Heart left ventricle (tissue), 16 donors: ENCODE measurements around the gene UBE2D3. TPM values are rescaled to one million over a fixed set of nuclear protein-coding genes. Genes with fewer than 3 reads are reported as not detected.
A peak's percentile ranks its signal among the peaks of the same experiment; 100 is the strongest.

Experiments used
- ATAC-seq, 4 donors: fragments of 200-7000 bp; cut with Tn5 transposase; one replicate each; pipeline ENCODE4 v1.9.1; 2020 to 2022; ENCODE audit warnings: moderate library complexity in 4 of 4, mild to moderate bottlenecking in 3 of 4, moderate number of reproducible peaks in 1 of 4
- DNase-seq, 5 donors: peaks; one replicate each; pipeline ENCODE4 v3.0.0-alpha.2; 2020
- H3K27ac ChIP-seq, 12 donors: fragments of 200-600 bp; sonication (generic) in 4 of 12; one replicate each; pipeline versions ENCODE4 v1.5.0 to v1.8.0; 2016 to 2022; ENCODE audit warnings: mild to moderate bottlenecking in 2 of 12
- H3K27me3 ChIP-seq, 9 donors: fragments of 200-600 bp; sonication (generic) in 2 of 9; one replicate each; pipeline versions ENCODE4 v1.5.1 to v1.8.0; 2016 to 2022; ENCODE audit warnings: mild to moderate bottlenecking in 3 of 9
- H3K36me3 ChIP-seq, 9 donors: fragments of 200-600 bp; sonication (generic) in 2 of 9; one replicate each; pipeline versions ENCODE4 v1.5.0 to v1.8.0; 2018 to 2022; ENCODE audit warnings: mild to moderate bottlenecking in 2 of 9
- H3K4me1 ChIP-seq, 12 donors: fragments of 200-600 bp; sonication (generic) in 4 of 12; one replicate each; pipeline versions ENCODE4 v1.5.0 to v1.8.0; 2016 to 2022; ENCODE audit warnings: mild to moderate bottlenecking in 3 of 12
- H3K4me3 ChIP-seq, 12 donors: fragments of 200-600 bp; sonication (generic) in 4 of 12; one replicate each; pipeline versions ENCODE4 v1.5.0 to v1.8.0; 2017 to 2022; ENCODE audit warnings: mild to moderate bottlenecking in 9 of 12, moderate library complexity in 4 of 12
- H3K9me3 ChIP-seq, 12 donors: fragments of 200-600 bp; sonication (generic) in 4 of 12; one replicate each; pipeline versions ENCODE4 v1.5.0 to v1.8.0; 2016 to 2022; ENCODE audit warnings: mild to moderate bottlenecking in 1 of 12
- CTCF ChIP-seq, 12 donors: fragments of 200-600 bp; sonication (generic) in 4 of 12; IDR thresholded peaks; one replicate each; pipeline versions ENCODE4 v1.5.0 to v1.8.0; 2018 to 2022; ENCODE audit warnings: antibody characterized with exemption in 12 of 12, mild to moderate bottlenecking in 5 of 12
- POLR2A ChIP-seq, 2 donors: fragments of 450-650 bp; IDR thresholded peaks; one replicate each; pipeline ENCODE4 v1.6.1; 2017; ENCODE audit warnings: antibody characterized with exemption in 2 of 2, mild to moderate bottlenecking in 2 of 2, moderate library complexity in 2 of 2
- WGBS, 4 donors: extraction: QIAGEN DNeasy Blood & Tissue Kit in 2 of 4; methylation state at CpG; one replicate each; pipeline versions ENCODE4 v1.1.5 to v1.1.7; 2013 to 2018; 5-methylcytosine and 5-hydroxymethylcytosine counted together
- intact Hi-C, 10 donors: fragments of 100-400 bp; cut with DNase I; formaldehyde crosslinking; loops; one replicate each; pipeline versions ENCODE4 v1.11.1 to v1.14.2; 2022
- polyA plus RNA-seq, 2 donors: library from polyadenylated mRNA; stranded (reverse); fragments of 200-250 nt; gene quantifications; one replicate each; pipeline ENCODE4 v1.2.3, GENCODE V29; 2013
- total RNA-seq, 9 donors: library from RNA; depleted of rRNA in 2 of 9; stranded (reverse); fragments of >200 nt in 2 of 9; fragmentation: NEBNext Ultra II Directional in 3 of 9; extraction: Animal tissue kit (Norgen Biotek cat#: 25700) in 3 of 9; gene quantifications; one replicate each; pipeline versions ENCODE4 v1.1.0 to v1.2.4, GENCODE V29; 2016 to 2023
- donor health status: ischemic (EF 13 %, LVEDD 7.1; RV severe dilation, severe dysfunction).
- donor health status: healthy with polysubstance abuse.
- donor health status: DM: no; HTN: yes; CAD: no.
- donor health status: DM: no; HTN: no; CAD: no.
- donor health status: ischemic (EF 25% LVEDD 6.9; RV normal size, moderate dysfunction).
- donor health status: ischemic (EF 25% LVEDD 5.7; RV mildly dilated, moderate dysfunction).
- donor health status: healthy.
- donor health status: DM: yes; HTN: yes; CAD: no.
- donor health status: ischemic (EF 35%, LVEDD 5.7; RV mildly dilated, moderate dysfunction).
- donor health status: nonischemic (EF 11% LVEDD 7.7; RV severe dilation, severe dysfunction).
- donor health status: DM: yes; HTN: yes; CAD: no.
- donor health status: PGD.
- donor health status: ischemic (EF 29% LVEDD 5.4; RV normal size, mild dysfunction).
- donor health status: nonischemic (EF 23%, LVEDD 6.1; RV moderate dilation, normal function).

UBE2D3 gene
- total and polyA plus RNA-seq, 11 donors: 87.4 to 381 (median 258) TPM

GRCh38 chr4:102817613-102818268 lies 9.6 kb downstream of the UBE2D3 start:
- DNase-seq: no peak
- Histone ChIP-seq H3K4me3 (peak overlapping the region in 1 of 12 donors; percentile 8), H3K27ac (peak overlapping the region in 2 of 12 donors; percentile 26 to 38), H3K36me3 (peaks cover 0 to 55% (median 17%) of the 10 kb centered on the region in 9 donors), H3K27me3 (no peaks in the 10 kb centered on the region), H3K9me3 (no peaks in the 10 kb centered on the region), H3K4me1 (peaks cover 15 to 99% (median 90%) of the 10 kb centered on the region in 12 donors)
- peak in 3 of 4 donors; percentile 11 to 23 (median 12) for ATAC-seq
- TF ChIP-seq CTCF (IDR thresholded peaks at IDR 0.05): no peak
- no peak for TF ChIP-seq POLR2A (IDR thresholded peaks at IDR 0.05)
- intact Hi-C loops: no loop called here
- WGBS, 4 donors: 40 to 50% (median 44%) methylated on average over 9 of the region's 9 CpGs

GRCh38 chr4:102817021-102817605 lies 10.2 kb downstream of the UBE2D3 start:
- Histone ChIP-seq H3K36me3 (peaks cover 0 to 58% (median 15%) of the 10 kb centered on the region in 9 donors), H3K27me3 (no peaks in the 10 kb centered on the region), H3K4me1 (peaks cover 15 to 99% (median 91%) of the 10 kb centered on the region in 12 donors), H3K4me3 (no peak overlapping the region), H3K9me3 (no peaks in the 10 kb centered on the region), H3K27ac (peak overlapping the region in 1 of 12 donors; percentile 38)
- no peak for DNase-seq
- WGBS, 4 donors: 57 to 67% (median 60%) methylated on average over 3 of the region's 3 CpGs
- intact Hi-C loops: no loop called here
- TF ChIP-seq CTCF (IDR thresholded peaks at IDR 0.05): no peak
- no peak for TF ChIP-seq POLR2A (IDR thresholded peaks at IDR 0.05)
- ATAC-seq: no peak

- intact Hi-C loops: no loop called here
- peaks cover 15 to 99% (median 91%) of the 10 kb centered on the region in 12 donors for H3K4me1 ChIP-seq
- H3K36me3 ChIP-seq: peaks cover 0 to 66% (median 13%) of the 10 kb centered on the region in 9 donors
- 55 to 72% (median 70%) methylated on average over 2 of the region's 2 CpGs for WGBS, 4 donors
- no peak for TF ChIP-seq CTCF (IDR thresholded peaks at IDR 0.05)
- TF ChIP-seq POLR2A (IDR thresholded peaks at IDR 0.05): no peak
- no peak overlapping the region for H3K27ac ChIP-seq
- H3K9me3 ChIP-seq: no peaks in the 10 kb centered on the region
- H3K27me3 ChIP-seq: no peaks in the 10 kb centered on the region
- H3K4me3 ChIP-seq: no peak overlapping the region
- ATAC-seq: peak in 1 of 4 donors; percentile 30
- no peak for DNase-seq
Measured at GRCh38 chr4:102815981-102816380, 11.4 kb downstream of the UBE2D3 start.

- Histone ChIP-seq H3K4me3 (no peak overlapping the region), H3K27ac (peak overlapping the region in 4 of 12 donors; percentile 19 to 32 (median 26)), H3K9me3 (no peaks in the 10 kb centered on the region), H3K4me1 (peaks cover 10 to 91% (median 69%) of the 10 kb centered on the region in 12 donors), H3K36me3 (peaks cover 0 to 90% (median 58%) of the 10 kb centered on the region in 9 donors), H3K27me3 (no peaks in the 10 kb centered on the region)
- ATAC-seq: no peak
- intact Hi-C loops: loop anchor here in 3 of 10 donors (5.0 kb wide), 2 partner anchors 47 to 307 kb away; partner anchors contain the start of genes MANBA (in 2 of the 3) and NFKB1 (in 1 of the 3)
- TF ChIP-seq CTCF (IDR thresholded peaks at IDR 0.05) (no peak), POLR2A (IDR thresholded peaks at IDR 0.05) (no peak)
- WGBS, 4 donors: 73 to 88% (median 81%) methylated on average over 2 of the region's 2 CpGs
- no peak for DNase-seq
Measured at GRCh38 chr4:102809691-102810090, 17.7 kb downstream of the UBE2D3 start.
